Activated CD4-positive, alpha-beta T cell treated with anti-CD3 and anti-CD28 coated beads, Interleukin-2, Interleukin-4, amounts not matched to agents 100 ng/mL and 50 ng/mL, durations not matched to agents 16 hours and 8 hours (primary cell): ENCODE data around the gene SOX6.
A peak's percentile ranks its signal among the peaks of the same experiment; 100 is the strongest.

Experiments used
- DNase-seq: peaks from one replicate; pipeline ENCODE4 v3.0.0-alpha.2; 2020; ENCODE audit warnings: low spot score

The SOX6 gene

DNA sequence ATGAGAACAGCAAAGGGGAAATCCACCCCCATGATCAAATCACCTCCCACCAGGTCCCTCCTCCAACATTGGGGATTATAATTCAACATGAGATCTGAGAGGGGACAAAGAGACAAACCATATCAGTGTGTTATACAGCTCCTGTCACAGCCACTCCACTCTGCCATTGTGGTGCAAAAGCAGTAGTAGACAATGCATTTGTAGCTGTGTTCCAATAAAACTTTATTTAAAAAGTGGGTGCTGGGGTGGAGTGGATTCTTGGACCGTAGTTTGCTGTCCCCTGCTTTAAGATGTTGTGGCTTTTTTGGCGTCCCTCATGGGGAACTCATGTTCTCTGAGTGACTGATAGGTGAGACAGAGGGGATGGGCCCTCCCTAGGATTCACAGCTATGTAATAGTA, 399.1 kb downstream of the SOX6 start:
- no peak for DNase-seq

DNA sequence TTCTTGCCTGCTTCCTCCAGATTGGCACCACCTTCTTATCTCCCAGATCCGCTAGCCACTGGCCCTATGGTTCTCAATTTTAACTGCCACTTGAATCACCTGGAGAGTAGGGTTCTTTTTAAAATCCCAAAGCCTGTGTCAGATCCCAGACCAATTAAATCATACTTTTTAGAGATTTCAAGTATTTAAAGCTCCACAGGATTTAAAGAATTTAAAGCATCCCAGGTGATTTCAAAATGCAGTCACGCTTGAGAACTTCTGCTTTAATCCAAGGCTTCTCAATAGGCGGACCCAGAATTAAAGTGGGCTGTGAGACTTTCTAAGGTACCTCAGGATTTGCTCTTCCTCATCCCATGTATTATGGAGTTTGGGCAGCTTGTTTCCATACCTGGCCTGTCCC, 400.0 kb downstream of the SOX6 start:
- DNase-seq = no peak

GRCh38 chr11:15955595-15955994, 400.8 kb downstream of the SOX6 start:
- DNase-seq = no peak

DNA sequence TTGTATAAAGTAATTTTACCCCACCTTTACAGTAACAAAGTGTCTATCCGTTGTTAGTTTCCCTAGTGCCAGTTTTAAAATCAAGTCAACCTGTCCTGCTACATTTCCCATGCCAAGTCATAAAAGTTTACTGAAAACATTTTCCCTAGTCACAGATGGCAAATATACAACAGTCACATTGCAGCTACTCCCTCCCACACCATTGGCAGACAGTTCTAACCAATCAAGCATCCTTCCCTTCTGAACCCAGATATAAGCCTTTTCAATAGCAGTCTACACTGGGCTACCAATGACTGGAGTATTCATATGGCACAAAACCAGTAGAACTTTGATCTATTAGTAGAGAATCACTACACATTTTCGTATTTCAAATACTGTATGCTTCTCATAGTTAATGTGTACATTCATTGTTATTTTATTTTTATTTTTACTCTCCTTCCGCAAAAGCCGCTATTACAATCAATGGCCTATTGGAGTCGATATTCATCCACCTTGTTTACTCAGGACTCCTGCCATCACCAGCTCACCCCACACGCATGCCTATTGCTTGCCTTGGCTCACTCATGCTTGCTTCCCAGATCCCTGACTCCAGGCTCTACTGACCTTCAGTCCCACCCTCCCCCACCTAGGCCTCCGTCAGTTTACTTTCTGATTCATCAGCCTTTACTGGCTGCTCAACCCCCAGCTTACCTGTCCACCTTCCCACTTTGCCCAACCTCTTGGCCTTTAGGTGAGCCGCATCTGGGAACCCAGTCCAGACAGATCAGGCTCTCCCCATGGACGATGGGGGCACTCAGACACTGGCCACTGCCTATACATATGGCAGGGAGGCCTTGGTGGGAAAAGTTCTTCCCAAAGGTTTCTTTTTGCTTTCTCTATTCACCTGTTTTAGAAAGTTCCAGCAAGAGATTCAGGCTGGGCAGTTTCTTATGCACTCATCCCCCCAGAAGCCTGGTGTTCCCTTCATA, 408.4 kb downstream of the SOX6 start:
- no peak for DNase-seq

- no peak for DNase-seq
These were observed 410.6 kb downstream of the SOX6 start for GRCh38 chr11:15945726-15946125.

DNA sequence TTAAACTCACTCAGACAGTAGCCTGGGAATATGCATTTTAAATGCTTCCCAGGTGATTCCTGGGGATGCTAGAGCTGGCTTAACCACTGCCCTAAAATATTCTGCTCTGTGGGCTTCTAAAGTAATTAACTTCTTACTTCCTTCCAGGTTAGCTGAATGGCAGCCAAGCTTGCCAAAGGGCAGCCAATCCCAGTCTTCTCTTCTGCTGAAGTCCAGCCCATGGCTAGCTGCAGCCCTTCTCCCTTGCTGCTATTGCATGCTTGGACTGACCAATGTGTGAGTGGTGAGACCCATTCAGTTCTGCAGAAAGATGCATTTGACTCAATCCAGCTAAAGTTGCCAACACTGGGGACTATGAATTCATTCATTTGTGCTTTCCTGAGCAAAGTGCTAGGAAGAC, 411.9 kb downstream of the SOX6 start:
- no peak for DNase-seq

GRCh38 chr11:15943418-15944197, 412.7 kb downstream of the SOX6 start:
- DNase-seq = no peak

GRCh38 chr11:15942936-15943335, 413.4 kb downstream of the SOX6 start:
- DNase-seq = no peak

- no peak for DNase-seq
These were observed 414.2 kb downstream of the SOX6 start for GRCh38 chr11:15942126-15942525.

DNA sequence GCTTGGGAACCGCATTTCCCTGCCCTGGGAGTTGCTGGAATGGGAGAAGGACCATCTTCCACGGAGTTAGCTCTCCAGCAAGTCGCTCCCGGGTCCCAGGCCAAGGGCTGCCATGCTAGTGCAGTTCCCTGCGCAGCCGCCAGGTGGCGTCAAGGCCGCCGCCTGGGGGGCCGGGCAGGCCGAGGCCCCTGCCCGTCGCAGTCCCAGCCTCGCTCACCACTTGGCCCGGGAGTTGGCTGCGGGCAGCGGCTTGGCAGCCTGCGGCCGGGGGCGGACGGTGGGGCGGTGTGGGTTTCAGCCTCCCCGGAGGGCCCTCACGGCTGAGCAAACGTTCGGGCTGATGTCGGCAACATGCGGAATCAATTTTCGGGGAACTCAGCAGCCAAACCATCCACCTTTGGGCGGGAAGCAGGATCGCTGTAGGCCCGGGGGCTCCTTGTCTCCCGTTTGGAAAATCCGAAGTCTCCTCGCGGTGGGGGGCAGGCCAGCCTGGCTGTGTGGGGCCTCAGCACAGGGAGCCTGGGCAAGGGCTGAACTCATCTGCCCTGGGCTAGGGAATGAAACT, 415.1 kb downstream of the SOX6 start:
- DNase-seq = peak; percentile 11

DNA sequence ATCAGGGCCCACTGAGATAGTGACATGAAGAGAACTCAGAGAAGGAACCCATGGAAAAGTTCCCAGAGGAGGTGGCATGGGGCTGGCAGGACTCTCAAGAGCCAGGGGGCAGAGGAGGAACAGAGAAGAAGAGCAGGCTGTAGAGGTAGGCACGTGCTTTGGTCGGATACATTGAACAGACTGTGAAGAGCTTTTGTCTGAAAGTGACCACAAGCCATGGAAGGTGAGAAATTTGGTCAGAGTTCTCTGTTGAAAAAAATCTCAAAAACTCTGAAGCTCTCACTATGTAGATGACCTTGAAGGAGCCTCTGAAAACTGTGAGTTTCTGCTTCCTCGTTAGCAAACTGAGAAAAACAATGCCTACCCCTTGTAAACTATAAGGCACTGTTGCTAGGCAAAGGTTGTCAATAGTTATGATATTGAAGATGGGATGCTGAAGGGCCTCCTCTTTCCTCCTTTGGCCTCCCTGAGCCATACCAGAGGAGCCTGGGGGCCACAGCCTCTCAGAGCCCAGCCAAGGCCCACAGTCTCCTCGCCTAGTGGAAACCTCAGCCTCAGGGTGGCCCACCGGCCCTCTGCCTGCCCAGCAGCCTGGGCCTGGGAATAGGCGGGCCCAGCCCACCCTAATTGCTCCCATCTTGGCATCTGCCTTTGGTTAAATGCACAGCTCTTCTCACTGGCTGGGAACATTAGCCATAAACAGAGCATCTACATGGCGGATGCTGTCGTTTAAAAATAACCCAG, 415.7 kb downstream of the SOX6 start:
- no peak for DNase-seq

DNA sequence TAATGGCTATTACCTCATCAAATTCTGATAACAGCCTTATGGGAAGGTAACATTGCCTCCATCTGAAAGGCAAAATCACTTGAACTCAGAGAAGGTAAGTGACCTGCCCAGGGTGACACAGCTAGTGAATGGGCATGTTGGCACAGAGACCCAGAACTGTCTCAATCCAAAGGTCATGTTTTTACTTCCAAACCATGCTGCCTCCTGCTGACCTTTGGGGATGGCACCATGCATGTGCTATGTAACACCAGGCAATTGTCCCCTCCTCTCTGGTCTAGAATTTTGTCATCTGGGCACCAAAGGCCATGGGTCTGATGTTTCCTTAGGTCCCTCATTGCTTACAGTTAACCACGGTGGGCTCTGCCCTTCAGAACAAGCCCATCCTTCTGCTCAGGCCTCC, 417.4 kb downstream of the SOX6 start:
- no peak for DNase-seq

GRCh38 chr11:15938121-15938611, 418.2 kb downstream of the SOX6 start:
- no peak for DNase-seq

DNA sequence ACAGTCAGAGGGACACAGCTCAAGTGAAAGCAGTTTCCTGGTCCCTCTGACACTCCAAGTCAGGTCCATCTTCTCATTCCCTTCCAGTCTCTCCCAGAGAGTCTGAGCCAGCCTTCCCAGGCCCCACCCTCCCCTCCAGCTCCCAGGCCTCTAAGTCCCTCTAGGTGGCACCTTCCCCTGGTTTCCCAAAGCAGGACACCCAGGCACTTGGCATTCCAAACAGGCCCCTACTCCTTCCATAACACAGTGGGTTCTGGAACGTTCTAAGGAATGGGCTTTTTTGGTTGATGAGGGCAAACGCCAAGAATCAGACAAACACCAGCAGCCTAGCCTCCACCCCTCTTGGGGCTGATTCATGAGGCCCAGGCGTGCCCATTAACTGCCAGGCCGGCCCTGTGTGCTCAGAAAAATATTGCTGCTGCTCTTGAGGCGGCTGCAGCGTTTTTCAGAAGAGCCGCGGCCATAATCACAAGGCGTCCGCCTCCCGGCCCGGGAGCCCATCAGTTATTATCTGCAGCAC, 418.7 kb downstream of the SOX6 start:
- DNase-seq = no peak

DNA sequence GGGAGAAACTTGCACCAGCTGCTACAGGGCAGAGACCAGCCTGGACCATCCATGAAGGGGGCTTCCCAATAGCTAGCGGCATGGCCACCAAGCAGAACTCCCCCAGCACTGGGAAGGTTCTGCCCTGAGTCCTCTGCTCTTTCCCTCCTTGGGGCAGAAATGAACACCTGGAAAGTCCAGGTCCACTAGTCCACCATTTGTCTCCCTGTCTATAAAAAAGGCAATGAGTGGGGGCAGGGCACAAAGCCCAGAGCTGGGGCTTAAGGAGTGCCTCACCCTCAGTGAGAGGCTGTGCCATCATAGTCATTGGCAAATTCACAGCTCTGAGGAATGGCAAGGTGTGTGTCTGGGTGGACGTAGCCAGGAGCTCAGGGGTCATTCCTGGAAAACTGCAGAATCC, 420.3 kb downstream of the SOX6 start:
- no peak for DNase-seq

DNA sequence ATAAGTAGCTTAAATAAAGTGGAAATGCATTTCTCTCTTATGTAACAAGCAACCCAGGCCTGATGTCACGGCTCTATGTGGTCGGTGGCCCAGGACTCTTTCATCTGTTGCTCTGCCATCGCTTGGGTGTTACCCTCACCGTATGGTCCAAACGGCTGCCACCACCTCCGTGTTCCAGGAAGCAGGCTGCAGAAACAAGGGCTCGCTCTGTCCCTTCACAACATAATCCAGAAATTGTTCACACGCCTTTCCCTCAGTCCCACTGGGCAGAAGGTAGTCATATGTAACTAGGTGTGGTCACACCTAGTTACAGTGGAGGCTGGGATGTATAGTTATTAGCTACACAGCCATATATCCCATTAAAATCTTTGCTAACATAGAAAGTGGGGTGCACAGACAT, 421.0 kb downstream of the SOX6 start:
- DNase-seq = no peak

GRCh38 chr11:15933886-15934625, 422.3 kb downstream of the SOX6 start:
- no peak for DNase-seq

GRCh38 chr11:15932417-15932816, 423.9 kb downstream of the SOX6 start:
- DNase-seq = no peak

GRCh38 chr11:15931497-15931896, 424.8 kb downstream of the SOX6 start:
- DNase-seq = no peak

- DNase-seq = no peak
These were observed 425.8 kb downstream of the SOX6 start for GRCh38 chr11:15930442-15931025.
